ENCODE data around the gene BCAS3. TPM values are rescaled to one million over a fixed set of nuclear protein-coding genes. Genes with fewer than 3 reads are reported as not detected.

BCAS3 gene
- total and polyA plus RNA-seq, 12 donors, result 6.1 to 21.8 (median 17.2) TPM

GRCh38 chr17:61389670-61390478, 712.2 kb downstream of the BCAS3 start:
- peak; percentile 66 to 92 (median 90) for TF ChIP-seq CTCF (IDR thresholded peaks at IDR 0.05)
- H3K36me3 ChIP-seq, result no peaks in the 10 kb centered on the region
- H3K9me3 ChIP-seq, result no peaks in the 10 kb centered on the region
- ATAC-seq (peak; percentile 57 to 81 (median 73)), DNase-seq (peak in 1 of 2 donors; percentile 68)
- H3K27me3 ChIP-seq, result peaks cover 0 to 12% (median 0%) of the 10 kb centered on the region in 7 donors
- H3K4me1 ChIP-seq, result peaks cover 0 to 24% (median 8%) of the 10 kb centered on the region in 9 donors
- intact Hi-C loops (cut with DNase I), result loop anchor here (2.0 to 10.0 kb wide), 8 partner anchors 135 to 675 kb away; no protein-coding TSS in a partner anchor
- peak overlapping the region in 9 of 10 donors; percentile 19 to 72 (median 60) for H3K27ac ChIP-seq
- peak overlapping the region in 2 of 10 donors; percentile 1 to 20 for H3K4me3 ChIP-seq
- 22 to 24% methylated on average over 25 of the region's 25 CpGs for WGBS, 2 donors

GRCh38 chr17:61390479-61390791, 712.8 kb downstream of the BCAS3 start:
- Histone ChIP-seq H3K4me3 (no peak overlapping the region), H3K27ac (peak overlapping the region in 9 of 10 donors; percentile 19 to 72 (median 60)), H3K27me3 (peaks cover 0 to 17% (median 3%) of the 10 kb centered on the region in 7 donors), H3K4me1 (peaks cover 0 to 26% (median 8%) of the 10 kb centered on the region in 9 donors), H3K9me3 (no peaks in the 10 kb centered on the region), H3K36me3 (no peaks in the 10 kb centered on the region)
- WGBS, 2 donors, result 83 to 86% methylated on average over 11 of the region's 11 CpGs
- no peak for TF ChIP-seq CTCF (IDR thresholded peaks at IDR 0.05)
- ATAC-seq (no peak), DNase-seq (no peak)
- intact Hi-C loops (cut with DNase I), result loop anchor here in 9 of 10 donors (2.0 to 10.0 kb wide), 6 partner anchors 136 to 668 kb away; no protein-coding TSS in a partner anchor

GRCh38 chr17:61391595-61392291, 714.1 kb downstream of the BCAS3 start:
- Histone ChIP-seq H3K4me1 (peaks cover 4 to 35% (median 12%) of the 10 kb centered on the region in 9 donors), H3K36me3 (no peaks in the 10 kb centered on the region), H3K27ac (no peak overlapping the region), H3K27me3 (peaks cover 9 to 30% (median 16%) of the 10 kb centered on the region in 7 donors), H3K9me3 (no peaks in the 10 kb centered on the region), H3K4me3 (no peak overlapping the region)
- no peak for TF ChIP-seq CTCF (IDR thresholded peaks at IDR 0.05)
- 93 to 94% methylated on average over 19 of the region's 19 CpGs for WGBS, 2 donors
- intact Hi-C loops (cut with DNase I), result loop anchor here in 9 of 10 donors (2.0 to 10.0 kb wide), 6 partner anchors 137 to 669 kb away; no protein-coding TSS in a partner anchor
- DNase-seq (no peak), ATAC-seq (no peak)

- Histone ChIP-seq H3K4me3 (no peak overlapping the region), H3K27me3 (peaks cover 17 to 39% (median 25%) of the 10 kb centered on the region in 7 donors), H3K27ac (no peak overlapping the region), H3K9me3 (no peaks in the 10 kb centered on the region), H3K4me1 (peaks cover 10 to 45% (median 17%) of the 10 kb centered on the region in 9 donors), H3K36me3 (no peaks in the 10 kb centered on the region)
- ATAC-seq (no peak), DNase-seq (no peak)
- 90 to 93% methylated on average over 3 of the region's 3 CpGs for WGBS, 2 donors
- intact Hi-C loops (cut with DNase I), result loop anchor here in 9 of 10 donors (5.0 to 10.0 kb wide), 5 partner anchors 138 to 670 kb away; no protein-coding TSS in a partner anchor
- TF ChIP-seq CTCF (IDR thresholded peaks at IDR 0.05), result no peak
Measured at GRCh38 chr17:61392679-61393078, 715.0 kb downstream of the BCAS3 start.

All from heart right ventricle (tissue), 16 donors.